H9 (cell line): ENCODE data around the gene TMC4. TPM values are rescaled to one million over a fixed set of nuclear protein-coding genes. Genes with fewer than 3 reads are reported as not detected.

Experiments used
- DNase-seq: peaks from one replicate; pipeline ENCODE4 v3.0.0-alpha.2; 2017
- H2AFZ ChIP-seq: one replicate; pipeline ENCODE4 v1.6.1; 2013; ENCODE audit warnings: mild to moderate bottlenecking, low read length, control low read depth, moderate library complexity
- H2AK5ac ChIP-seq: 2 replicates; pipeline ENCODE4 v1.6.1; 2013; ENCODE audit warnings: low read length, control low read depth, mixed read lengths; ENCODE audit not compliant: insufficient read length
- H2BK120ac ChIP-seq: one replicate; pipeline ENCODE4 v1.6.1; 2013; ENCODE audit warnings: low read depth, mild to moderate bottlenecking, low read length, control low read depth, inconsistent platforms; ENCODE audit not compliant: poor library complexity, severe bottlenecking
- H2BK12ac ChIP-seq: 2 replicates; pipeline ENCODE4 v1.6.1; 2013; ENCODE audit warnings: low read length, control low read depth, mixed read lengths, low read depth; ENCODE audit not compliant: insufficient read length
- H2BK15ac ChIP-seq: 2 replicates; pipeline ENCODE4 v1.6.1; 2013; ENCODE audit warnings: low read depth, low read length, control low read depth
- H2BK20ac ChIP-seq: one replicate; pipeline ENCODE4 v1.6.1; 2013; ENCODE audit warnings: low read depth, mild to moderate bottlenecking, low read length, control low read depth, inconsistent platforms; ENCODE audit not compliant: poor library complexity, severe bottlenecking
- H2BK5ac ChIP-seq: 2 replicates; pipeline ENCODE4 v1.6.1; 2013; ENCODE audit warnings: low read length, control low read depth, mixed read lengths; ENCODE audit not compliant: insufficient read length
- H3K14ac ChIP-seq: 2 replicates; pipeline ENCODE4 v1.6.1; 2013; ENCODE audit warnings: low read length, control low read depth; ENCODE audit not compliant: insufficient read depth
- H3K18ac ChIP-seq: 2 replicates; pipeline ENCODE4 v1.6.1; 2013; ENCODE audit warnings: low read depth, mild to moderate bottlenecking, mixed read lengths, low read length, control low read depth; ENCODE audit not compliant: insufficient read length
- H3K23ac ChIP-seq: 2 replicates; pipeline ENCODE4 v1.6.1; 2013; ENCODE audit warnings: low read length, control low read depth, mixed read lengths, low read depth; ENCODE audit not compliant: insufficient read length
- H3K23me2 ChIP-seq: 2 replicates; pipeline ENCODE4 v1.6.1; 2013; ENCODE audit warnings: low read depth, mild to moderate bottlenecking, mixed read lengths, low read length, control low read depth; ENCODE audit not compliant: insufficient read length, poor library complexity, severe bottlenecking
- H3K27ac ChIP-seq: 2 replicates; pipeline ENCODE4 v1.5.1; 2013; ENCODE audit warnings: low read length, control low read depth, mixed read lengths, low read depth; ENCODE audit not compliant: insufficient read length
- H3K27me3 ChIP-seq: 2 replicates; pipeline ENCODE4 v1.6.1; 2013; ENCODE audit warnings: low read length, control low read depth, inconsistent platforms; ENCODE audit not compliant: insufficient read depth
- H3K4ac ChIP-seq: 2 replicates; pipeline ENCODE4 v1.6.1; 2013; ENCODE audit warnings: low read depth, mild to moderate bottlenecking, control low read depth, inconsistent platforms, low read length, moderate library complexity
- H3K4me1 ChIP-seq: 2 replicates; pipeline ENCODE4 v1.6.1; 2013; ENCODE audit warnings: low read length, control low read depth, inconsistent platforms; ENCODE audit not compliant: insufficient read depth
- H3K4me2 ChIP-seq: 2 replicates; pipeline ENCODE4 v1.6.1; 2013; ENCODE audit warnings: low read length, control low read depth, mixed read lengths; ENCODE audit not compliant: insufficient read length, insufficient read depth
- H3K56ac ChIP-seq: 2 replicates; pipeline ENCODE4 v1.6.1; 2013; ENCODE audit warnings: low read depth, mild to moderate bottlenecking, mixed read lengths, low read length, control low read depth; ENCODE audit not compliant: insufficient read length
- H3K79me1 ChIP-seq: 2 replicates; pipeline ENCODE4 v1.6.1; 2013; ENCODE audit warnings: low read depth, mild to moderate bottlenecking, moderate library complexity, low read length, control low read depth, inconsistent platforms; ENCODE audit not compliant: insufficient read depth, poor library complexity, severe bottlenecking
- H3K79me2 ChIP-seq: 2 replicates; pipeline ENCODE4 v1.6.1; 2013; ENCODE audit warnings: low read length, control low read depth, inconsistent platforms; ENCODE audit not compliant: insufficient read depth
- H3K9ac ChIP-seq: 2 replicates; pipeline ENCODE4 v1.6.1; 2013; ENCODE audit warnings: low read length, control low read depth, mixed read lengths; ENCODE audit not compliant: insufficient read length; ENCODE audit errors: extremely low read depth
- H3K9me3 ChIP-seq: one replicate; pipeline ENCODE4 v1.6.1; 2013; ENCODE audit warnings: low read depth, low read length, inconsistent platforms; ENCODE audit not compliant: control insufficient read depth
- H3T11ph ChIP-seq: one replicate; pipeline ENCODE4 v1.6.1; 2013; ENCODE audit warnings: mild to moderate bottlenecking, low read length, control low read depth, inconsistent platforms
- H4K20me1 ChIP-seq: one replicate; pipeline ENCODE4 v1.6.1; 2013; ENCODE audit not compliant: control insufficient read depth, insufficient read length, insufficient read depth
- H4K5ac ChIP-seq: 2 replicates; pipeline ENCODE4 v1.6.1; 2013; ENCODE audit warnings: low read depth, mild to moderate bottlenecking, mixed read lengths, low read length, control low read depth; ENCODE audit not compliant: insufficient read length
- H4K8ac ChIP-seq: replicated peaks from 2 replicates; pipeline ENCODE4 v1.6.1; 2013; ENCODE audit warnings: low read length, control low read depth, mixed read lengths, low read depth; ENCODE audit not compliant: insufficient read length
- H4K91ac ChIP-seq: 2 replicates; pipeline ENCODE4 v1.6.1; 2013; ENCODE audit warnings: low read depth, mild to moderate bottlenecking, moderate library complexity, mixed read lengths, low read length, control low read depth; ENCODE audit not compliant: insufficient read length
- H3K27ac Mint-ChIP-seq, 3 experiments: 2 replicates in 2 of 3; 3 replicates in 1 of 3; pipeline ENCODE4 v1.8.0; 2020 to 2021; ENCODE audit warnings: mixed read lengths in 3 of 3, mild to moderate bottlenecking in 1 of 3, moderate library complexity in 1 of 3
- H3K27me3 Mint-ChIP-seq: 2 replicates; pipeline ENCODE4 v1.8.0; 2021; ENCODE audit warnings: low read depth, mild to moderate bottlenecking, moderate library complexity, mixed read lengths
- H3K36me3 Mint-ChIP-seq, 3 experiments: 2 replicates in 2 of 3; 3 replicates in 1 of 3; pipeline ENCODE4 v1.8.0; 2020 to 2021; ENCODE audit warnings: low read depth in 3 of 3, mixed read lengths in 3 of 3; ENCODE audit not compliant: insufficient read depth in 1 of 3
- H3K4me1 Mint-ChIP-seq, 2 experiments: 2 replicates each; pipeline ENCODE4 v1.8.0; 2020; ENCODE audit warnings: mixed read lengths in 2 of 2
- H3K4me3 Mint-ChIP-seq, 2 experiments: 2 replicates in 1 of 2; 3 replicates in 1 of 2; pipeline ENCODE4 v1.8.0; 2020 to 2021; ENCODE audit warnings: mild to moderate bottlenecking in 2 of 2, mixed read lengths in 2 of 2, moderate library complexity in 1 of 2
- H3K9me3 Mint-ChIP-seq, 2 experiments: 2 replicates in 1 of 2; 3 replicates in 1 of 2; pipeline ENCODE4 v1.8.0; 2020; ENCODE audit warnings: mild to moderate bottlenecking in 2 of 2, mixed read lengths in 2 of 2, moderate library complexity in 1 of 2
- WGBS: extraction: QIAGEN DNeasy Blood & Tissue Kit; methylation state at CpG from one replicate; pipeline ENCODE4 v1.1.7; 2013; ENCODE audit warnings: missing lambda C conversion rate, low lambda C conversion rate, mixed read lengths; ENCODE audit not compliant: insufficient read length; ENCODE audit errors: extremely low coverage; 5-methylcytosine and 5-hydroxymethylcytosine counted together
- total RNA-seq: library from RNA; stranded (reverse); gene quantifications from 2 replicates; pipeline ENCODE4 v1.2.1, GENCODE V29; 2021
- TF ChIP-seq, protein P1 (sequence below): fragments of 200-600 bp; sonication (generic); conservative IDR thresholded peaks from 3 replicates; pipeline ENCODE4 v1.8.0; 2021; ENCODE audit warnings: antibody characterized with exemption, mild to moderate bottlenecking

Gene TMC4
- total RNA-seq, 1 experiment from 2014 or later = 12.2 TPM

DNA sequence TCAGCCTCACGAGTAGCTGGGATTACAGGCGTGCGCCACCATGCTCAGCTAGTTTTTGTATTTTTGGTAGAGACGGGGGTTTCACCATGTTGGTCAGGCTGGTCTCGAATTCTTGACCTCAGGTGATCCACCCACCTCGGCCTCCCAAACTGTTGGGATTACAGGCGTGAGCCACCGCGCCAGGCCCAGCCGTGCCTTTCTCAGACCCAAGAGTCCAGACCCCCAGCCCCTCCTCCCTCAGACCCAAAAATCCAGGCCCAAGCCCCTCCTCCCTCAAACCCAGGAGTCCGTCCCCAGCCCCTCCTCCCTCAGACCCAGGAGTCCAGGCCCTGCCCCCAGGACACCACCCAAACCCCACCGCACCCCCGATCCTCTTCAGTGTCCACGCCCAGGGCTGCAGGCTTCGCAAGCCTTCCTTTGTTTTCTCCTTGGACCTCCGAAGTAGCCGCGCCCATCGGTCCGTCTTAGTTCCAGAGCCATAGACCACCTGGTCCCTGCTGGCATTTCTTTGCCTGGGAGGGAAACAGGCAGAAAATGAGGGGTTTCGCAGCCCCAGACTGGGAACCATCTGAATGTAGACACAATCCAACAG, 3.7 kb downstream of the TMC4 start:
- Histone ChIP-seq H4K91ac (no peak overlapping the region), H3K4me1 (no peaks in the 10 kb centered on the region), H3K27ac (no peak overlapping the region), H4K20me1 (no peaks in the 10 kb centered on the region), H2BK5ac (no peak overlapping the region), H2BK20ac (no peak overlapping the region), H3K18ac (no peak overlapping the region), H3K4me2 (no peak overlapping the region), H3K23me2 (peaks cover 7% of the 10 kb centered on the region), H2BK120ac (no peak overlapping the region), H3K79me1 (no peaks in the 10 kb centered on the region), H3K14ac (no peak overlapping the region), H3K56ac (no peak overlapping the region), H2BK15ac (no peak overlapping the region), H2BK12ac (no peak overlapping the region), H3K79me2 (no peaks in the 10 kb centered on the region), H2AFZ (no peak overlapping the region), H3K9me3 (no peaks in the 10 kb centered on the region), H2AK5ac (no peak overlapping the region), H3K23ac (no peak overlapping the region), H3K4ac (no peak overlapping the region), H3K27me3 (no peaks in the 10 kb centered on the region), H4K5ac (no peak overlapping the region), H4K8ac (no peak overlapping the region), H3K9ac (no peak overlapping the region), H3T11ph (no peak overlapping the region)
- Mint-ChIP-seq H3K36me3 (peaks cover 0 to 5% (median 0%) of the 10 kb centered on the region in 3 experiments; a peak in 2 of 7 replicates), H3K9me3 (peaks cover 0 to 3% of the 10 kb centered on the region in 2 experiments; a peak in 1 of 5 replicates), H3K27ac (no peak overlapping the region), H3K4me3 (no peak overlapping the region), H3K27me3 (peaks cover 15% of the 10 kb centered on the region), H3K4me1 (peaks cover 16 to 28% of the 10 kb centered on the region in 2 experiments)
- whole genome bisulfite sequencing = no CpG with 5 or more reads among the region's 21 CpGs
- TF ChIP-seq, protein P1, sequence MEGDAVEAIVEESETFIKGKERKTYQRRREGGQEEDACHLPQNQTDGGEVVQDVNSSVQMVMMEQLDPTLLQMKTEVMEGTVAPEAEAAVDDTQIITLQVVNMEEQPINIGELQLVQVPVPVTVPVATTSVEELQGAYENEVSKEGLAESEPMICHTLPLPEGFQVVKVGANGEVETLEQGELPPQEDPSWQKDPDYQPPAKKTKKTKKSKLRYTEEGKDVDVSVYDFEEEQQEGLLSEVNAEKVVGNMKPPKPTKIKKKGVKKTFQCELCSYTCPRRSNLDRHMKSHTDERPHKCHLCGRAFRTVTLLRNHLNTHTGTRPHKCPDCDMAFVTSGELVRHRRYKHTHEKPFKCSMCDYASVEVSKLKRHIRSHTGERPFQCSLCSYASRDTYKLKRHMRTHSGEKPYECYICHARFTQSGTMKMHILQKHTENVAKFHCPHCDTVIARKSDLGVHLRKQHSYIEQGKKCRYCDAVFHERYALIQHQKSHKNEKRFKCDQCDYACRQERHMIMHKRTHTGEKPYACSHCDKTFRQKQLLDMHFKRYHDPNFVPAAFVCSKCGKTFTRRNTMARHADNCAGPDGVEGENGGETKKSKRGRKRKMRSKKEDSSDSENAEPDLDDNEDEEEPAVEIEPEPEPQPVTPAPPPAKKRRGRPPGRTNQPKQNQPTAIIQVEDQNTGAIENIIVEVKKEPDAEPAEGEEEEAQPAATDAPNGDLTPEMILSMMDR = no peak
- DNase-seq = no peak
